ENCODE measurements around the gene EFCAB13. TPM values are rescaled to one million over a fixed set of nuclear protein-coding genes. Genes with fewer than 3 reads are reported as not detected.

The EFCAB13 gene
- total RNA-seq, 1 experiment from 2014 or later: not detected

DNA sequence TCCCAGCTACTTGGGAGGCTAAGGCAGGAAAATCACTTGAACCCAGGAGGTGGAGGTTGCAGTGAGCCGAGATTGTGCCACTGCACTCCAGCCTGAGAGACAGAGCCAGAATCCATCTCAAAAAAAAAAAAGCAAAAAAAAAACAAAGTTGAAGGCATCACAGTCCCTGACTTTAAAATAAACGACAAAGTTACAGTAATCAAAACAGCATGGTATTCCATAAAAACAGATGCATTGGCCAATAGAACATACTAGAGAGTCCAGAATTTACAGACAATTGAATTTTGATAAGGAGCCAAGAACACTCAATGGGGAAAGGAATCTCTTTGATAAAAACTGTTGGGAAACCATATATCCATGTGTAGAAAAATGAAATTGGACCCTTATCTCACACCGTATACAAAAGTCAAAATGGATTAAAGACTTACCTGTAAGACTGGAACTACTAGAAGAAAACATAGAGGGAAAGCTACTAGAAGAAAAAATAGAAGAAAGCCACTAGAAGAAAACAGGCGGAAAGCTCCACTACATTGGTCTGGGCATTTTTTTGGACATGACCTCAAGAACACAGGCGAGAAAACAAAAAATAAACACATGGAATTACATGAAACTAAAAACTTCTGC, 2.8 kb upstream of the EFCAB13 start:
- intact Hi-C loops (cut with micrococcal nuclease; ENCODE audit: unreplicated experiment): no loop called here
- CTCF ChIA-PET: no interaction called here
- H3K27ac ChIP-seq (ENCODE audit: low read depth, low read length, poor library complexity, severe bottlenecking): no peak overlapping the region
- POLR2A ChIA-PET (ENCODE audit: low non-redundant PET): no interaction called here
- BruUV-seq (replicated peaks): no TSS peak
- no peak overlapping the region for H3K4me3 ChIP-seq (ENCODE audit: low read depth, low read length, poor library complexity, severe bottlenecking)
- no peaks in the 10 kb centered on the region for H3K27me3 ChIP-seq (replicated peaks; ENCODE audit: insufficient read depth, low read depth, low read length, poor library complexity)
- no peak for DNase-seq (ENCODE audit: low spot score)
- no peak for TF ChIP-seq EZH2 (IDR thresholded peaks at IDR 0.05; ENCODE audit: borderline replicate concordance, low read depth, low read length, poor library complexity, severe bottlenecking)
- H3K36me3 ChIP-seq (ENCODE audit: insufficient read depth, low read length, poor library complexity, severe bottlenecking): no peaks in the 10 kb centered on the region
- peaks cover 6% of the 10 kb centered on the region for H3K9me3 ChIP-seq (ENCODE audit: low read depth, low read length, poor library complexity, severe bottlenecking)
- no peaks in the 10 kb centered on the region for H3K4me1 ChIP-seq (ENCODE audit: insufficient read depth, low read length, poor library complexity, severe bottlenecking)

DNA sequence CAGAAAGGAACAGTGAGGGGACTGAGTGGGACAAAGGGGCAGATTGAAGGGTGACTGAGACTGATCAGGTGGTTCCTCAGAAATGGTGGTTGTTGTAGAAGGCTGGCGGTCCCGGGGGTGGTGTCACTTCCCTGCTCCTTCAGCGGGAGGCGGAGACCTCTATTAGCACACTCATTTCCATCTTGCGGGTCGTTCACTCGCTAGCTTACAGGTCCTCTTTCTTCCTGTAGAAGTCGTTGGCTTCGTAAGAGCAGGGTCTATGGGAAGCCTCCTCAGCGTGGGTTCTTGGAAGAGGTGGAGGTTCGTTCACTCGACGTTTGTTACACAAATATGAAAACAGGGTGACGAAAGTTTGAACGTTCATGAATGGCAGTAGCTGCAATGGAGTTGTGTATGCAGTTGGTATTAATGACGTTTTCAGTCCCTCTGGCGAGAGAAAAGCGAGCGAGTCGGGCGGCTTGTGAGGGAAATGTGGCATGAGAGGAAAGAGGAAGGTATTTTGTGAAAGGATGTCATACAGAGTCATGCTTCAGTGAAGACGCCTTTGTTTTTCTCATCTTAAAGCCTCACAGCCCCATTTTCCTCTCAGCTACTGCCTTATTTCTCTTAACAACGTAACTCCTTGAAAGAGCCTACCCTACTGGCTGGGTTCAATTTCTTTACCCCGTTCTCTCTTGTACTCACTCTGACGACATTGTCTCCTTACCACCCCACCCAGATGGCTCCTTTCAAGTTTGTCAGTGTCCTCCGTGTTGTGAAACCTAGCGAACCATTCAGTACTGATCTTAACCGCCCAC, 667 bp downstream of the EFCAB13 start:
- H3K9me3 ChIP-seq (ENCODE audit: low read depth, low read length, poor library complexity, severe bottlenecking): peaks cover 6% of the 10 kb centered on the region
- ChIA-PET POLR2A (ENCODE audit: low non-redundant PET) (no interaction called here), CTCF (no interaction called here)
- DNase-seq (ENCODE audit: low spot score): no peak
- H3K4me3 ChIP-seq (ENCODE audit: low read depth, low read length, poor library complexity, severe bottlenecking): peak overlapping the region; percentile 36
- H3K4me1 ChIP-seq (ENCODE audit: insufficient read depth, low read length, poor library complexity, severe bottlenecking): no peaks in the 10 kb centered on the region
- no peak overlapping the region for H3K27ac ChIP-seq (ENCODE audit: low read depth, low read length, poor library complexity, severe bottlenecking)
- no peaks in the 10 kb centered on the region for H3K27me3 ChIP-seq (replicated peaks; ENCODE audit: insufficient read depth, low read depth, low read length, poor library complexity)
- no peak for TF ChIP-seq EZH2 (IDR thresholded peaks at IDR 0.05; ENCODE audit: borderline replicate concordance, low read depth, low read length, poor library complexity, severe bottlenecking)
- TF ChIP-seq, protein P1, sequence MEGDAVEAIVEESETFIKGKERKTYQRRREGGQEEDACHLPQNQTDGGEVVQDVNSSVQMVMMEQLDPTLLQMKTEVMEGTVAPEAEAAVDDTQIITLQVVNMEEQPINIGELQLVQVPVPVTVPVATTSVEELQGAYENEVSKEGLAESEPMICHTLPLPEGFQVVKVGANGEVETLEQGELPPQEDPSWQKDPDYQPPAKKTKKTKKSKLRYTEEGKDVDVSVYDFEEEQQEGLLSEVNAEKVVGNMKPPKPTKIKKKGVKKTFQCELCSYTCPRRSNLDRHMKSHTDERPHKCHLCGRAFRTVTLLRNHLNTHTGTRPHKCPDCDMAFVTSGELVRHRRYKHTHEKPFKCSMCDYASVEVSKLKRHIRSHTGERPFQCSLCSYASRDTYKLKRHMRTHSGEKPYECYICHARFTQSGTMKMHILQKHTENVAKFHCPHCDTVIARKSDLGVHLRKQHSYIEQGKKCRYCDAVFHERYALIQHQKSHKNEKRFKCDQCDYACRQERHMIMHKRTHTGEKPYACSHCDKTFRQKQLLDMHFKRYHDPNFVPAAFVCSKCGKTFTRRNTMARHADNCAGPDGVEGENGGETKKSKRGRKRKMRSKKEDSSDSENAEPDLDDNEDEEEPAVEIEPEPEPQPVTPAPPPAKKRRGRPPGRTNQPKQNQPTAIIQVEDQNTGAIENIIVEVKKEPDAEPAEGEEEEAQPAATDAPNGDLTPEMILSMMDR (conservative IDR thresholded peaks at IDR 0.05; ENCODE audit: low read depth, low read length): no peak
- no peaks in the 10 kb centered on the region for H3K36me3 ChIP-seq (ENCODE audit: insufficient read depth, low read length, poor library complexity, severe bottlenecking)
- intact Hi-C loops (cut with micrococcal nuclease; ENCODE audit: unreplicated experiment): no loop called here
- BruUV-seq (replicated peaks): no TSS peak

DNA sequence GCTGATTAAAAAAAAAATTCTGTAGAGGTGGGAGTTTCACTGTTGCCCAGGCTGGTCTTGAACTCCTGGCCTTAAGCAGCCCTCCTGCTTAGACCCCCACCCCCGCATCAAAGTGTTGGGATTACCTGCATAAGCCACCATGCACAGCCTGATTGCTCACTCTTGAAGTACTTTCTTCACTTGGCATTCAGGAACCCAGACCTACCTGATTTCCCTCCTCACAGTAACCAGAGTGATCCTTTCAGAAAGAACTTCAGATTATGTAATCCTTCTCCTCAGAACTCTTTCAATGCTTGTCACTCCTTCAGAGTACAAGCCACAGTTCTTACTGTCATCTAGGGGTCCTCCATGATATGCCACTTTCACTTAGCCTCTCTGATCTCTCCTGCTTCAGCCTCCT, 1.4 kb downstream of the EFCAB13 start:
- TF ChIP-seq EZH2 (IDR thresholded peaks at IDR 0.05; ENCODE audit: borderline replicate concordance, low read depth, low read length, poor library complexity, severe bottlenecking): no peak
- DNase-seq (ENCODE audit: low spot score): no peak
- intact Hi-C loops (cut with micrococcal nuclease; ENCODE audit: unreplicated experiment): no loop called here
- Histone ChIP-seq H3K36me3 (ENCODE audit: insufficient read depth, low read length, poor library complexity, severe bottlenecking) (no peaks in the 10 kb centered on the region), H3K4me3 (ENCODE audit: low read depth, low read length, poor library complexity, severe bottlenecking) (no peak overlapping the region), H3K27me3 (replicated peaks; ENCODE audit: insufficient read depth, low read depth, low read length, poor library complexity) (no peaks in the 10 kb centered on the region), H3K4me1 (ENCODE audit: insufficient read depth, low read length, poor library complexity, severe bottlenecking) (no peaks in the 10 kb centered on the region), H3K27ac (ENCODE audit: low read depth, low read length, poor library complexity, severe bottlenecking) (no peak overlapping the region), H3K9me3 (ENCODE audit: low read depth, low read length, poor library complexity, severe bottlenecking) (peaks cover 6% of the 10 kb centered on the region)
- no TSS peak for BruUV-seq (replicated peaks)
- ChIA-PET POLR2A (ENCODE audit: low non-redundant PET) (no interaction called here), CTCF (no interaction called here)

DNA sequence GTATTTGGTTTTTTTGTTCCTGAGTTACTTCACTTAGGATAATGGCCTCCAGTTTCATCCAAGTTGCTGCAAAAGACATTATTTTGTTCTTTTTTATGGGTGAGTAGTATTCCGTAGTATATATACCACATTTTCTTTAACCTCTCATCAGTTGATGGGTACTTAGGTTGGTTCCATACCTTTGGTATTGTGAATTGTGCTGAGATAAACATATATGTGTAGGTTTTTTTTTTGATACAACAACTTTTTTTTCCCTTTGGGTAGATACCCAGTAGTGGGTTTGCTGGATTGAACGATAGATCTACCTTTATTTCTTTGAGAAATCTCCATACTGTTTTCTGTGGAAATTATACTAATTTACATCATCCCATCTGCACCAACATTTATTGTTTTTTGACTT, 6.8 kb downstream of the EFCAB13 start:
- Histone ChIP-seq H3K4me1 (ENCODE audit: insufficient read depth, low read length, poor library complexity, severe bottlenecking) (no peaks in the 10 kb centered on the region), H3K36me3 (ENCODE audit: insufficient read depth, low read length, poor library complexity, severe bottlenecking) (no peaks in the 10 kb centered on the region), H3K27ac (ENCODE audit: low read depth, low read length, poor library complexity, severe bottlenecking) (no peak overlapping the region), H3K27me3 (replicated peaks; ENCODE audit: insufficient read depth, low read depth, low read length, poor library complexity) (no peaks in the 10 kb centered on the region), H3K4me3 (ENCODE audit: low read depth, low read length, poor library complexity, severe bottlenecking) (no peak overlapping the region), H3K9me3 (ENCODE audit: low read depth, low read length, poor library complexity, severe bottlenecking) (no peaks in the 10 kb centered on the region)
- POLR2A ChIA-PET (ENCODE audit: low non-redundant PET): no interaction called here
- CTCF ChIA-PET: no interaction called here
- intact Hi-C loops (cut with micrococcal nuclease; ENCODE audit: unreplicated experiment): no loop called here
- no peak for TF ChIP-seq EZH2 (IDR thresholded peaks at IDR 0.05; ENCODE audit: borderline replicate concordance, low read depth, low read length, poor library complexity, severe bottlenecking)
- TF ChIP-seq, protein P1 (conservative IDR thresholded peaks at IDR 0.05; ENCODE audit: low read depth, low read length): no peak
- DNase-seq (ENCODE audit: low spot score): no peak
- no TSS peak for BruUV-seq (replicated peaks)
